Immature natural killer cell (primary cell): ENCODE results near the gene CACNA2D3. TPM values are rescaled to one million over a fixed set of nuclear protein-coding genes. Genes with fewer than 3 reads are reported as not detected.

ENCODE experiments used
- DNase-seq, 3 donors: peaks; one replicate each; pipeline ENCODE4 v3.0.0; 2022; ENCODE audit warnings: mixed read lengths in 1 of 3
- H3K27ac Mint-ChIP-seq, 6 donors: one replicate each; pipeline ENCODE4 v1.8.0; 2020; ENCODE audit warnings: mixed read lengths in 6 of 6, mild to moderate bottlenecking in 5 of 6, inconsistent platforms in 4 of 6, moderate library complexity in 3 of 6
- H3K27me3 Mint-ChIP-seq, 3 donors: one replicate each; pipeline ENCODE4 v1.8.0; 2020 to 2021; ENCODE audit warnings: low read depth in 3 of 3, mild to moderate bottlenecking in 3 of 3, mixed read lengths in 3 of 3, moderate library complexity in 3 of 3, inconsistent platforms in 1 of 3
- H3K36me3 Mint-ChIP-seq, 3 donors: one replicate each; pipeline ENCODE4 v1.8.0; 2020; ENCODE audit warnings: mixed read lengths in 3 of 3, inconsistent platforms in 2 of 3, mild to moderate bottlenecking in 2 of 3
- H3K4me1 Mint-ChIP-seq, 2 donors: one replicate each; pipeline ENCODE4 v1.8.0; 2020; ENCODE audit warnings: inconsistent platforms in 2 of 2, mild to moderate bottlenecking in 2 of 2, mixed read lengths in 2 of 2, moderate library complexity in 1 of 2
- H3K4me3 Mint-ChIP-seq, 5 donors: one replicate each; pipeline ENCODE4 v1.8.0; 2020; ENCODE audit warnings: mild to moderate bottlenecking in 5 of 5, mixed read lengths in 5 of 5, inconsistent platforms in 3 of 5, moderate library complexity in 3 of 5
- H3K9me3 Mint-ChIP-seq, 6 donors: one replicate each; pipeline ENCODE4 v1.8.0; 2020; ENCODE audit warnings: mild to moderate bottlenecking in 6 of 6, mixed read lengths in 6 of 6, inconsistent platforms in 4 of 6, moderate library complexity in 3 of 6
- polyA plus RNA-seq, 3 donors: library from polyadenylated mRNA; unstranded; fragments of 300-500 nt; fragmentation: Illumina TruSeq; gene quantifications; one replicate each; pipeline ENCODE4 v1.2.3, GENCODE V29; 2021

CACNA2D3 gene
- polyA plus RNA-seq, 3 donors from 2014 or later = 0.39 to 4.6 (median 0.77) TPM

- Mint-ChIP-seq H3K36me3 (no peaks in the 10 kb centered on the region), H3K9me3 (peaks cover 0 to 7% (median 0%) of the 10 kb centered on the region in 6 donors), H3K4me1 (no peaks in the 10 kb centered on the region), H3K27me3 (peaks cover 0 to 5% (median 3%) of the 10 kb centered on the region in 3 donors), H3K27ac (no peak overlapping the region), H3K4me3 (no peak overlapping the region)
- DNase-seq = no peak
These were observed 814.2 kb downstream of the CACNA2D3 start for GRCh38 chr3:54936561-54936960.

- Mint-ChIP-seq H3K9me3 (peaks cover 0 to 8% (median 0%) of the 10 kb centered on the region in 6 donors), H3K4me3 (no peak overlapping the region), H3K4me1 (no peaks in the 10 kb centered on the region), H3K27me3 (peaks cover 2 to 3% (median 3%) of the 10 kb centered on the region in 3 donors), H3K27ac (no peak overlapping the region), H3K36me3 (no peaks in the 10 kb centered on the region)
- DNase-seq = no peak
These were observed 817.4 kb downstream of the CACNA2D3 start for GRCh38 chr3:54939557-54940300.

- Mint-ChIP-seq H3K4me1 (no peaks in the 10 kb centered on the region), H3K4me3 (no peak overlapping the region), H3K27me3 (peaks cover 0 to 3% (median 2%) of the 10 kb centered on the region in 3 donors), H3K36me3 (no peaks in the 10 kb centered on the region), H3K27ac (no peak overlapping the region), H3K9me3 (peaks cover 0 to 4% (median 0%) of the 10 kb centered on the region in 6 donors)
- DNase-seq = no peak
These were observed 818.6 kb downstream of the CACNA2D3 start for GRCh38 chr3:54940971-54941370.

GRCh38 chr3:54941690-54942362 is 819.5 kb downstream of the CACNA2D3 start:
- DNase-seq = no peak
- no peaks in the 10 kb centered on the region for H3K4me1 Mint-ChIP-seq
- H3K4me3 Mint-ChIP-seq = no peak overlapping the region
- H3K9me3 Mint-ChIP-seq = peaks cover 0 to 4% (median under 1%) of the 10 kb centered on the region in 6 donors
- peaks cover 0 to 2% (median 2%) of the 10 kb centered on the region in 3 donors for H3K27me3 Mint-ChIP-seq
- H3K27ac Mint-ChIP-seq = no peak overlapping the region
- no peaks in the 10 kb centered on the region for H3K36me3 Mint-ChIP-seq

- Mint-ChIP-seq H3K4me1 (no peaks in the 10 kb centered on the region), H3K4me3 (no peak overlapping the region), H3K27me3 (peaks cover 0 to 2% (median 0%) of the 10 kb centered on the region in 3 donors), H3K9me3 (peaks cover 0 to 6% (median 2%) of the 10 kb centered on the region in 6 donors), H3K36me3 (no peaks in the 10 kb centered on the region), H3K27ac (no peak overlapping the region)
- no peak for DNase-seq
These were observed 827.2 kb downstream of the CACNA2D3 start for GRCh38 chr3:54949491-54950044.

GRCh38 chr3:54950391-54951003 is 828.1 kb downstream of the CACNA2D3 start:
- Mint-ChIP-seq H3K9me3 (peaks cover 0 to 4% (median 2%) of the 10 kb centered on the region in 6 donors), H3K36me3 (no peaks in the 10 kb centered on the region), H3K27me3 (peaks cover 0 to 2% (median 0%) of the 10 kb centered on the region in 3 donors), H3K4me1 (no peaks in the 10 kb centered on the region), H3K4me3 (no peak overlapping the region), H3K27ac (no peak overlapping the region)
- no peak for DNase-seq

GRCh38 chr3:54951405-54951804 is 829.1 kb downstream of the CACNA2D3 start:
- DNase-seq = no peak
- H3K9me3 Mint-ChIP-seq = peaks cover 0 to 4% (median 2%) of the 10 kb centered on the region in 6 donors
- no peaks in the 10 kb centered on the region for H3K36me3 Mint-ChIP-seq
- no peaks in the 10 kb centered on the region for H3K4me1 Mint-ChIP-seq
- H3K27ac Mint-ChIP-seq = no peak overlapping the region
- no peak overlapping the region for H3K4me3 Mint-ChIP-seq
- peaks cover 0 to 2% (median 0%) of the 10 kb centered on the region in 3 donors for H3K27me3 Mint-ChIP-seq

GRCh38 chr3:54954022-54954421 is 831.7 kb downstream of the CACNA2D3 start:
- no peak overlapping the region for H3K4me3 Mint-ChIP-seq
- no peak overlapping the region for H3K27ac Mint-ChIP-seq
- H3K27me3 Mint-ChIP-seq = peaks cover 0 to 2% (median 1%) of the 10 kb centered on the region in 3 donors
- no peak for DNase-seq
- peaks cover 0 to 7% (median under 1%) of the 10 kb centered on the region in 6 donors for H3K9me3 Mint-ChIP-seq
- H3K36me3 Mint-ChIP-seq = no peaks in the 10 kb centered on the region
- no peaks in the 10 kb centered on the region for H3K4me1 Mint-ChIP-seq

GRCh38 chr3:54954521-54954920 is 832.2 kb downstream of the CACNA2D3 start:
- Mint-ChIP-seq H3K27me3 (peaks cover 0 to 2% (median 1%) of the 10 kb centered on the region in 3 donors), H3K9me3 (peaks cover 0 to 7% (median under 1%) of the 10 kb centered on the region in 6 donors), H3K4me3 (no peak overlapping the region), H3K4me1 (no peaks in the 10 kb centered on the region), H3K36me3 (no peaks in the 10 kb centered on the region), H3K27ac (no peak overlapping the region)
- DNase-seq = no peak

- no peak for DNase-seq
- H3K9me3 Mint-ChIP-seq = peaks cover 0 to 7% (median under 1%) of the 10 kb centered on the region in 6 donors
- H3K4me3 Mint-ChIP-seq = no peak overlapping the region
- no peaks in the 10 kb centered on the region for H3K36me3 Mint-ChIP-seq
- no peaks in the 10 kb centered on the region for H3K4me1 Mint-ChIP-seq
- no peak overlapping the region for H3K27ac Mint-ChIP-seq
- peaks cover 0 to 2% (median 1%) of the 10 kb centered on the region in 3 donors for H3K27me3 Mint-ChIP-seq
These were observed 833.1 kb downstream of the CACNA2D3 start for GRCh38 chr3:54955496-54955895.

GRCh38 chr3:54955941-54956340 is 833.6 kb downstream of the CACNA2D3 start:
- Mint-ChIP-seq H3K9me3 (peaks cover 0 to 7% (median under 1%) of the 10 kb centered on the region in 6 donors), H3K4me1 (no peaks in the 10 kb centered on the region), H3K4me3 (no peak overlapping the region), H3K27me3 (peaks cover 0 to 2% (median 1%) of the 10 kb centered on the region in 3 donors), H3K36me3 (no peaks in the 10 kb centered on the region), H3K27ac (no peak overlapping the region)
- no peak for DNase-seq

GRCh38 chr3:54957711-54958110 is 835.4 kb downstream of the CACNA2D3 start:
- DNase-seq = no peak
- Mint-ChIP-seq H3K4me1 (no peaks in the 10 kb centered on the region), H3K9me3 (peaks cover 0 to 9% (median 0%) of the 10 kb centered on the region in 6 donors)

GRCh38 chr3:54960082-54960481 is 837.7 kb downstream of the CACNA2D3 start:
- no peaks in the 10 kb centered on the region for H3K36me3 Mint-ChIP-seq
- no peak for DNase-seq
- H3K4me1 Mint-ChIP-seq = no peaks in the 10 kb centered on the region
- H3K4me3 Mint-ChIP-seq = no peak overlapping the region
- peaks cover 0 to 6% (median 0%) of the 10 kb centered on the region in 6 donors for H3K9me3 Mint-ChIP-seq
- H3K27ac Mint-ChIP-seq = no peak overlapping the region
- peaks cover 0 to 1% (median 0%) of the 10 kb centered on the region in 3 donors for H3K27me3 Mint-ChIP-seq

More at GRCh38 chr3:54957711-54958110, 835.4 kb downstream of the CACNA2D3 start:
- Mint-ChIP-seq H3K27me3 (peaks cover 0 to 1% (median 0%) of the 10 kb centered on the region in 3 donors), H3K4me3 (no peak overlapping the region), H3K36me3 (no peaks in the 10 kb centered on the region), H3K27ac (no peak overlapping the region)
